SK-N-SH (cell line): ENCODE data around the gene TMSB10. TPM values are rescaled to one million over a fixed set of nuclear protein-coding genes. Genes with fewer than 3 reads are reported as not detected.

Experiments
- CTCF ChIA-PET: fragments of 300-600, 350-600 bp; formaldehyde crosslinking; extraction: SDS; loops from one replicate; lab custom pipeline; 2021; lab: Yijun Ruan, JAX
- POLR2A ChIA-PET: fragments of 350-600 bp; sonication (Branson Sonifier 250); formaldehyde crosslinking; extraction: SDS; loops from one replicate; lab custom pipeline; 2020; ENCODE audit warnings: antibody characterized with exemption, inconsistent platforms; lab: Yijun Ruan, JAX
- DNase-seq: peaks from one replicate; pipeline ENCODE4 v3.0.0; 2012
- H2AFZ ChIP-seq: fragments of 200-600 bp; sonication (generic); 2 replicates; pipeline ENCODE4 v1.8.1; 2016; ENCODE audit warnings: antibody characterized with exemption, mild to moderate bottlenecking, low read depth
- H3F3A ChIP-seq: fragments of 200-600 bp; sonication (generic); replicated peaks from 2 replicates; pipeline ENCODE3; 2016; ENCODE audit warnings: antibody characterized with exemption, mild to moderate bottlenecking; ENCODE audit not compliant: insufficient read depth
- H3K27ac ChIP-seq, 2 experiments: fragments of 200-500 bp in 1 of 2; fragments of 200-600 bp in 1 of 2; sonication (Bioruptor generic) in 1 of 2; sonication (generic), shearing (Covaris generic) in 1 of 2; 2 replicates each; pipeline versions ENCODE4 v1.5.1 to v1.6.1; 2014 to 2016; ENCODE audit warnings: low read depth in 2 of 2, inconsistent platforms in 1 of 2, low read length in 1 of 2, mild to moderate bottlenecking in 1 of 2, mixed read lengths in 1 of 2
- H3K27me3 ChIP-seq: fragments of 200-600 bp; sonication (generic), shearing (Covaris generic); 2 replicates; pipeline ENCODE4 v1.6.1; 2016; ENCODE audit warnings: mixed run types; ENCODE audit not compliant: insufficient read depth
- H3K36me3 ChIP-seq, 2 experiments: fragments of 200-500 bp in 1 of 2; fragments of 200-600 bp in 1 of 2; sonication (Bioruptor generic) in 1 of 2; sonication (generic) in 1 of 2; replicated peaks in 1 of 2; 2 replicates each; pipeline versions ENCODE3 to v1.5.1; 2014 to 2016; ENCODE audit warnings: low read length in 1 of 2, mild to moderate bottlenecking in 1 of 2; ENCODE audit not compliant: insufficient read depth in 2 of 2, control insufficient read depth in 1 of 2
- H3K4me1 ChIP-seq, 2 experiments: fragments of 200-500 bp in 1 of 2; fragments of 200-600 bp in 1 of 2; sonication (Bioruptor generic) in 1 of 2; sonication (generic), shearing (Covaris generic) in 1 of 2; 2 replicates each; pipeline versions ENCODE4 v1.5.1 to v1.6.1; 2014 to 2016; ENCODE audit warnings: low read depth in 1 of 2, low read length in 1 of 2, mixed run types in 1 of 2; ENCODE audit not compliant: insufficient read depth in 2 of 2, control insufficient read depth in 1 of 2
- H3K4me2 ChIP-seq: fragments of 200-600 bp; sonication (generic), shearing (Covaris generic); 2 replicates; pipeline ENCODE4 v1.6.1; 2017; ENCODE audit warnings: mixed run types
- H3K4me3 ChIP-seq, 2 experiments: fragments of 200-500 bp in 1 of 2; fragments of 200-600 bp in 1 of 2; sonication (Bioruptor generic) in 1 of 2; sonication (generic), shearing (Covaris generic) in 1 of 2; 2 replicates each; pipeline versions ENCODE4 v1.5.1 to v1.8.1; 2014 to 2016; ENCODE audit warnings: low read depth in 2 of 2, inconsistent platforms in 1 of 2, low read length in 1 of 2, mild to moderate bottlenecking in 1 of 2, mixed read lengths in 1 of 2, moderate library complexity in 1 of 2
- H3K79me2 ChIP-seq: fragments of 200-600 bp; sonication (generic); 2 replicates; pipeline ENCODE4 v1.8.1; 2017; ENCODE audit warnings: mild to moderate bottlenecking; ENCODE audit not compliant: insufficient read depth
- H3K9ac ChIP-seq: fragments of 200-600 bp; sonication (generic); 2 replicates; pipeline ENCODE4 v1.6.1; 2017; ENCODE audit warnings: mixed run types
- H3K9me2 ChIP-seq: fragments of 200-600 bp; sonication (generic); 2 replicates; pipeline ENCODE4 v1.6.1; 2017; ENCODE audit warnings: mixed run types
- H3K9me3 ChIP-seq: fragments of 200-600 bp; sonication (generic); 2 replicates; pipeline ENCODE4 v1.6.1; 2017; ENCODE audit warnings: mixed run types, mild to moderate bottlenecking, moderate library complexity
- H4K20me1 ChIP-seq: fragments of 200-600 bp; sonication (generic); 2 replicates; pipeline ENCODE4 v1.6.1; 2017; ENCODE audit warnings: mild to moderate bottlenecking, mixed run types; ENCODE audit not compliant: insufficient read depth
- CHD2 ChIP-seq: fragments of 150-350 bp; IDR thresholded peaks from 2 replicates; pipeline ENCODE4 v1.6.1; 2018; ENCODE audit warnings: low read length; ENCODE audit not compliant: partially characterized antibody
- ELF1 ChIP-seq: IDR thresholded peaks from 2 replicates; pipeline ENCODE4 v1.4.0; 2012
- EP300 ChIP-seq, 2 experiments: IDR thresholded peaks; 2 replicates each; pipeline versions ENCODE4 v1.4.0 to v1.6.1; 2012; ENCODE audit warnings: borderline replicate concordance in 1 of 2, low read depth in 1 of 2, low read length in 1 of 2
- FOSL2 ChIP-seq: IDR thresholded peaks from 2 replicates; pipeline ENCODE4 v1.4.0; 2012; ENCODE audit warnings: low read depth, mild to moderate bottlenecking, moderate library complexity, borderline replicate concordance
- FOXJ3 ChIP-seq: sonication (generic); formaldehyde crosslinking; IDR thresholded peaks from 2 replicates; pipeline ENCODE4 v1.5.1; 2020; ENCODE audit warnings: mild to moderate bottlenecking, missing genetic modification reagents
- FOXM1 ChIP-seq: IDR thresholded peaks from 2 replicates; pipeline ENCODE4 v1.4.0; 2012; ENCODE audit warnings: low read depth, mild to moderate bottlenecking
- GABPA ChIP-seq: IDR thresholded peaks from 2 replicates; pipeline ENCODE4 v1.4.0; 2012; ENCODE audit warnings: low read depth, mild to moderate bottlenecking
- GATA2 ChIP-seq: sonication (generic); formaldehyde crosslinking; IDR thresholded peaks from 2 replicates; pipeline ENCODE4 v1.5.0; 2020; ENCODE audit warnings: mild to moderate bottlenecking, missing genetic modification reagents
- JUND ChIP-seq: IDR thresholded peaks from 2 replicates; pipeline ENCODE4 v1.4.0; 2012
- MXI1 ChIP-seq: IDR thresholded peaks from 2 replicates; pipeline ENCODE4 v1.6.1; 2012; ENCODE audit warnings: mild to moderate bottlenecking, low read depth, low read length, improper control_type of control experiment
- NFIC ChIP-seq: IDR thresholded peaks from 2 replicates; pipeline ENCODE4 v1.4.0; 2012; ENCODE audit warnings: borderline replicate concordance
- NRF1 ChIP-seq: IDR thresholded peaks from 2 replicates; pipeline ENCODE4 v1.6.1; 2012; ENCODE audit warnings: low read depth, mild to moderate bottlenecking, low read length
- RAD21 ChIP-seq: IDR thresholded peaks from 2 replicates; pipeline ENCODE4 v1.6.1; 2012; ENCODE audit warnings: mild to moderate bottlenecking, low read length
- RCOR1 ChIP-seq: fragments of 150-350 bp; IDR thresholded peaks from 2 replicates; pipeline ENCODE4 v1.6.1; 2017; ENCODE audit warnings: antibody characterized with exemption, low read length
- RFX5 ChIP-seq: IDR thresholded peaks from 2 replicates; pipeline ENCODE4 v1.6.1; 2012; ENCODE audit warnings: mild to moderate bottlenecking, improper control_type of control experiment, low read length
- SMC3 ChIP-seq: IDR thresholded peaks from 2 replicates; pipeline ENCODE4 v1.6.1; 2012; ENCODE audit warnings: low read depth, low read length, improper control_type of control experiment
- TCF12 ChIP-seq: IDR thresholded peaks from 2 replicates; pipeline ENCODE4 v1.4.0; 2012
- TEAD4 ChIP-seq: IDR thresholded peaks from 2 replicates; pipeline ENCODE4 v1.4.0; 2012; ENCODE audit warnings: mild to moderate bottlenecking, borderline replicate concordance; ENCODE audit not compliant: insufficient read depth
- WGBS: methylation state at CpG from one replicate; pipeline ENCODE4 v1.1.6; 2017; ENCODE audit warnings: low lambda C conversion rate; 5-methylcytosine and 5-hydroxymethylcytosine counted together
- polyA plus RNA-seq, 3 experiments: library from polyadenylated mRNA; depleted of rRNA; stranded (reverse); fragments of >200 nt; gene quantifications; 2 replicates each; pipeline ENCODE4 v1.2.3, GENCODE V29; 2012
- TF ChIP-seq, protein P1 (sequence below): fragments of 200-600 bp; sonication (generic); IDR thresholded peaks from 2 replicates; pipeline ENCODE4 v1.6.1; 2017; ENCODE audit warnings: antibody characterized with exemption, mild to moderate bottlenecking, moderate library complexity
- TF ChIP-seq, protein P2 (sequence below): IDR thresholded peaks from 2 replicates; pipeline ENCODE4 v1.4.0; 2012; ENCODE audit warnings: low read depth
- TF ChIP-seq, protein P3 (sequence below): IDR thresholded peaks from 2 replicates; pipeline ENCODE4 v1.4.0; 2012; ENCODE audit warnings: low read depth, borderline replicate concordance
- TF ChIP-seq, protein P4 (sequence below): fragments of 150-350 bp; IDR thresholded peaks from 2 replicates; pipeline ENCODE4 v1.6.1; 2016; ENCODE audit warnings: mild to moderate bottlenecking, low read depth, low read length
- TF ChIP-seq, protein P5 (sequence below): IDR thresholded peaks from 2 replicates; pipeline ENCODE4; 2012

Gene TMSB10
- polyA plus RNA-seq, 1 of the 3 experiments (the other 2 are of a cell fraction) = 7,920 TPM

DNA sequence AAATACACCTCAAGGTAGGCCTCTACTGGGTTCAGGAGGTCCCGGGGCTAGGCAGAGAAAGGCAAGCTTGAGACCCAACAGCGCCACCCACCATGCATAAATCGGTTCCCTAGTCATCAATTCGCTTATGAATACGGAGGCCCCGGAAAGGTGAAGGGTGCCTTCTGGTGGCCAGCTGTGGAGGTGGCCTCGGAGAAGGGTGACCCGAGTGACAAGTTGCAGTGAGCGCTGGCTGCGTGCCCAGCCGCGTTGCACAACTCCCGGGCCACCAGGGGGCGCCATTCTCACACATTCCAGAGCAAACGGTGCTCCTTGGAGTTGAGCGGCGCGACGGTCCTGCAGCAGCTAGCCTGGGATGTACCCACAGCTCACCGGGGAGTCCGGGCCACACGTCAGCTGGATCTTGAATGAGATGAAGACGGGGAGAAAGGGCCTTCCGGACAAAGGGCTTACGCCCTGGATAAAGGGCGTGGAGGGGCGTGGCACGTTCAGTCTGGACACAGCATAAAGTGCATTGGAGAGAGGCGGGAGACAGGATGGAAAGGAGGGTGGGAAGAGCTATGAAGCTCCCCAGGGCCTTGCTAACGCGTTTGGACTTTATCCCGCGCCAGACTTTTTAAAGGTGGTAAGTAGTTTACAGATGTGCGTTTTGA, 20.4 kb downstream of the TMSB10 start:
- H3K4me3 ChIP-seq = peak overlapping the region; percentile 51 to 60
- peaks cover 7% of the 10 kb centered on the region; the same call in 1 of the 2 replicates for H3K79me2 ChIP-seq
- no peaks in the 10 kb centered on the region for H3K36me3 ChIP-seq
- peaks cover 5 to 13% of the 10 kb centered on the region in 2 experiments; a peak in 2 of 4 replicates for H3K4me1 ChIP-seq
- POLR2A ChIA-PET = interaction anchor here (1.8 kb wide), 1 partner anchor 20 kb away, joined by 9 read pairs; the partner anchor contains the start of gene TMSB10
- peak overlapping the region; percentile 37; the same call in 1 of the 2 replicates for H3K9ac ChIP-seq
- 5% methylated on average over 27 of the region's 34 CpGs for WGBS
- no peaks in the 10 kb centered on the region for H3K27me3 ChIP-seq
- H3K9me3 ChIP-seq = no peaks in the 10 kb centered on the region
- DNase-seq = peak; percentile 87
- CTCF ChIA-PET = interaction anchor here (0.6 to 2.8 kb wide), 76 partner anchors 9 to 957 kb away, joined by 3 to 78 read pairs (median 7); partner anchors contain the start of genes KCMF1, TMSB10 and TRABD2A
- no peaks in the 10 kb centered on the region for H3K9me2 ChIP-seq
- peak overlapping the region in 1 of 2 experiments; percentile 36; a peak in 2 of 4 replicates for H3K27ac ChIP-seq
- H3K4me2 ChIP-seq = peak overlapping the region; percentile 82
- no peaks in the 10 kb centered on the region for H4K20me1 ChIP-seq
- peak overlapping the region; percentile 65; the same call in 1 of the 2 replicates for H2AFZ ChIP-seq
- H3F3A ChIP-seq = peaks cover 24% of the 10 kb centered on the region
- TF ChIP-seq NRF1 (no peak), CHD2 (peak; percentile 69), TEAD4 (peak; percentile 67; the same call in 1 of the 2 replicates), FOXJ3 (peak; percentile 61; the same call in 1 of the 2 replicates), RAD21 (peak; percentile 70), SMC3 (peak; percentile 77), ELF1 (no peak), JUND (no peak), EP300 (IDR thresholded peaks at IDR 0.05; ENCODE audit: borderline replicate concordance in 1 of 2, low read depth in 1 of 2, low read length in 1 of 2) (no peak), RFX5 (no peak), RCOR1 (peak; percentile 84), FOSL2 (no peak), NFIC (peak; percentile 97), MXI1 (peak; percentile 66; the same call in 1 of the 2 replicates), TCF12 (peak; percentile 41; the same call in 1 of the 2 replicates), GABPA (no peak), GATA2 (CRISPR knock-in tag) (no peak), FOXM1 (no peak)
- TF ChIP-seq, protein P1, sequence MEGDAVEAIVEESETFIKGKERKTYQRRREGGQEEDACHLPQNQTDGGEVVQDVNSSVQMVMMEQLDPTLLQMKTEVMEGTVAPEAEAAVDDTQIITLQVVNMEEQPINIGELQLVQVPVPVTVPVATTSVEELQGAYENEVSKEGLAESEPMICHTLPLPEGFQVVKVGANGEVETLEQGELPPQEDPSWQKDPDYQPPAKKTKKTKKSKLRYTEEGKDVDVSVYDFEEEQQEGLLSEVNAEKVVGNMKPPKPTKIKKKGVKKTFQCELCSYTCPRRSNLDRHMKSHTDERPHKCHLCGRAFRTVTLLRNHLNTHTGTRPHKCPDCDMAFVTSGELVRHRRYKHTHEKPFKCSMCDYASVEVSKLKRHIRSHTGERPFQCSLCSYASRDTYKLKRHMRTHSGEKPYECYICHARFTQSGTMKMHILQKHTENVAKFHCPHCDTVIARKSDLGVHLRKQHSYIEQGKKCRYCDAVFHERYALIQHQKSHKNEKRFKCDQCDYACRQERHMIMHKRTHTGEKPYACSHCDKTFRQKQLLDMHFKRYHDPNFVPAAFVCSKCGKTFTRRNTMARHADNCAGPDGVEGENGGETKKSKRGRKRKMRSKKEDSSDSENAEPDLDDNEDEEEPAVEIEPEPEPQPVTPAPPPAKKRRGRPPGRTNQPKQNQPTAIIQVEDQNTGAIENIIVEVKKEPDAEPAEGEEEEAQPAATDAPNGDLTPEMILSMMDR = peak; percentile 96
- TF ChIP-seq, protein P2, sequence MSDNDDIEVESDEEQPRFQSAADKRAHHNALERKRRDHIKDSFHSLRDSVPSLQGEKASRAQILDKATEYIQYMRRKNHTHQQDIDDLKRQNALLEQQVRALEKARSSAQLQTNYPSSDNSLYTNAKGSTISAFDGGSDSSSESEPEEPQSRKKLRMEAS = peak; percentile 84
- TF ChIP-seq, protein P3, sequence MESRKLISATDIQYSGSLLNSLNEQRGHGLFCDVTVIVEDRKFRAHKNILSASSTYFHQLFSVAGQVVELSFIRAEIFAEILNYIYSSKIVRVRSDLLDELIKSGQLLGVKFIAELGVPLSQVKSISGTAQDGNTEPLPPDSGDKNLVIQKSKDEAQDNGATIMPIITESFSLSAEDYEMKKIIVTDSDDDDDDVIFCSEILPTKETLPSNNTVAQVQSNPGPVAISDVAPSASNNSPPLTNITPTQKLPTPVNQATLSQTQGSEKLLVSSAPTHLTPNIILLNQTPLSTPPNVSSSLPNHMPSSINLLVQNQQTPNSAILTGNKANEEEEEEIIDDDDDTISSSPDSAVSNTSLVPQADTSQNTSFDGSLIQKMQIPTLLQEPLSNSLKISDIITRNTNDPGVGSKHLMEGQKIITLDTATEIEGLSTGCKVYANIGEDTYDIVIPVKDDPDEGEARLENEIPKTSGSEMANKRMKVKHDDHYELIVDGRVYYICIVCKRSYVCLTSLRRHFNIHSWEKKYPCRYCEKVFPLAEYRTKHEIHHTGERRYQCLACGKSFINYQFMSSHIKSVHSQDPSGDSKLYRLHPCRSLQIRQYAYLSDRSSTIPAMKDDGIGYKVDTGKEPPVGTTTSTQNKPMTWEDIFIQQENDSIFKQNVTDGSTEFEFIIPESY = no peak
- TF ChIP-seq, protein P4, sequence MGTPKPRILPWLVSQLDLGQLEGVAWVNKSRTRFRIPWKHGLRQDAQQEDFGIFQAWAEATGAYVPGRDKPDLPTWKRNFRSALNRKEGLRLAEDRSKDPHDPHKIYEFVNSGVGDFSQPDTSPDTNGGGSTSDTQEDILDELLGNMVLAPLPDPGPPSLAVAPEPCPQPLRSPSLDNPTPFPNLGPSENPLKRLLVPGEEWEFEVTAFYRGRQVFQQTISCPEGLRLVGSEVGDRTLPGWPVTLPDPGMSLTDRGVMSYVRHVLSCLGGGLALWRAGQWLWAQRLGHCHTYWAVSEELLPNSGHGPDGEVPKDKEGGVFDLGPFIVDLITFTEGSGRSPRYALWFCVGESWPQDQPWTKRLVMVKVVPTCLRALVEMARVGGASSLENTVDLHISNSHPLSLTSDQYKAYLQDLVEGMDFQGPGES = no peak
- TF ChIP-seq, protein P5, sequence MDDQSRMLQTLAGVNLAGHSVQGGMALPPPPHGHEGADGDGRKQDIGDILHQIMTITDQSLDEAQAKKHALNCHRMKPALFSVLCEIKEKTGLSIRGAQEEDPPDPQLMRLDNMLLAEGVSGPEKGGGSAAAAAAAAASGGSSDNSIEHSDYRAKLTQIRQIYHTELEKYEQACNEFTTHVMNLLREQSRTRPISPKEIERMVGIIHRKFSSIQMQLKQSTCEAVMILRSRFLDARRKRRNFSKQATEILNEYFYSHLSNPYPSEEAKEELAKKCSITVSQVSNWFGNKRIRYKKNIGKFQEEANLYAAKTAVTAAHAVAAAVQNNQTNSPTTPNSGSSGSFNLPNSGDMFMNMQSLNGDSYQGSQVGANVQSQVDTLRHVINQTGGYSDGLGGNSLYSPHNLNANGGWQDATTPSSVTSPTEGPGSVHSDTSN = peak; percentile 45; the same call in 1 of the 2 replicates
